OCI-LY1 (cell line): Measurements from ENCODE around the gene KRT1.

ENCODE experiments used
- EZH2 ChIP-seq: fragments of 200-600 bp; sonication (generic), shearing (Covaris generic); IDR thresholded peaks from 2 replicates; pipeline ENCODE4 v1.8.0; 2017; ENCODE audit warnings: borderline replicate concordance, mixed run types, mild to moderate bottlenecking, antibody characterized with exemption, low read length, moderate library complexity, mixed read lengths
- TF ChIP-seq, protein P1 (sequence below): fragments of 200-600 bp; sonication (generic), shearing (Covaris generic); IDR thresholded peaks from 2 replicates; pipeline ENCODE4 v1.5.1; 2017; ENCODE audit warnings: mild to moderate bottlenecking, antibody characterized with exemption, low read length, moderate library complexity, mixed read lengths

DNA sequence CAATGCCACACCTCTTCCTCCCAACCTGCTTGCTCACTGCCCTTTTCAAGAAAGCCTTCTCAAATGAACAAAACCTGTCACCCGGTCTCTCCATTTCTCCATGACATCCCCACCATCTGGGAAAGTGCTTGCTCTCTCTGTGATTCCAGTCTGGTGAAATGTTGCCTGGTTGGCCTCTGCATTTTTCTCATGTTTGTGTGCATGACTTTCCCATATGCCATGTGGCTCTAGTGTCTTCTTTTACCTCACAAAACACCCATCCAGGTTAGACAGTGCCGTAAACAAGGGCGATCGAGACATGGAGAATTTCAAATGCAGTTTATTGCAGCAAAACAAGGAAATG lies 5.8 kb downstream of the KRT1 start:
- TF ChIP-seq, protein P1, sequence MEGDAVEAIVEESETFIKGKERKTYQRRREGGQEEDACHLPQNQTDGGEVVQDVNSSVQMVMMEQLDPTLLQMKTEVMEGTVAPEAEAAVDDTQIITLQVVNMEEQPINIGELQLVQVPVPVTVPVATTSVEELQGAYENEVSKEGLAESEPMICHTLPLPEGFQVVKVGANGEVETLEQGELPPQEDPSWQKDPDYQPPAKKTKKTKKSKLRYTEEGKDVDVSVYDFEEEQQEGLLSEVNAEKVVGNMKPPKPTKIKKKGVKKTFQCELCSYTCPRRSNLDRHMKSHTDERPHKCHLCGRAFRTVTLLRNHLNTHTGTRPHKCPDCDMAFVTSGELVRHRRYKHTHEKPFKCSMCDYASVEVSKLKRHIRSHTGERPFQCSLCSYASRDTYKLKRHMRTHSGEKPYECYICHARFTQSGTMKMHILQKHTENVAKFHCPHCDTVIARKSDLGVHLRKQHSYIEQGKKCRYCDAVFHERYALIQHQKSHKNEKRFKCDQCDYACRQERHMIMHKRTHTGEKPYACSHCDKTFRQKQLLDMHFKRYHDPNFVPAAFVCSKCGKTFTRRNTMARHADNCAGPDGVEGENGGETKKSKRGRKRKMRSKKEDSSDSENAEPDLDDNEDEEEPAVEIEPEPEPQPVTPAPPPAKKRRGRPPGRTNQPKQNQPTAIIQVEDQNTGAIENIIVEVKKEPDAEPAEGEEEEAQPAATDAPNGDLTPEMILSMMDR = no peak
- no peak for TF ChIP-seq EZH2
